GM18873 (cell line): ENCODE results near the gene KIAA1549.

ENCODE experiments used
- ATAC-seq: cut with Tn5 transposase; IDR thresholded peaks from one replicate; pipeline ENCODE4 v1.9.1; 2021; ENCODE audit warnings: mild to moderate bottlenecking, moderate library complexity, moderate number of reproducible peaks; ENCODE audit not compliant: unreplicated experiment, low FRiP score

The KIAA1549 gene

GRCh38 chr7:138913783-138914182 lies 67.4 kb downstream of the KIAA1549 start:
- no peak for ATAC-seq

GRCh38 chr7:138911007-138911406 lies 70.2 kb downstream of the KIAA1549 start:
- ATAC-seq, result no peak

- no peak for ATAC-seq
Observed at GRCh38 chr7:138907850-138908249, 73.3 kb downstream of the KIAA1549 start.

GRCh38 chr7:138907201-138907847 lies 73.9 kb downstream of the KIAA1549 start:
- ATAC-seq, result no peak

GRCh38 chr7:138903859-138904435 lies 77.2 kb downstream of the KIAA1549 start:
- no peak for ATAC-seq

- no peak for ATAC-seq
Observed at GRCh38 chr7:138903186-138903820, 77.9 kb downstream of the KIAA1549 start.

GRCh38 chr7:138902161-138902560 lies 79.0 kb downstream of the KIAA1549 start:
- no peak for ATAC-seq

GRCh38 chr7:138900035-138900828 lies 81.0 kb downstream of the KIAA1549 start:
- no peak for ATAC-seq

GRCh38 chr7:138898802-138899201 lies 82.4 kb downstream of the KIAA1549 start:
- no peak for ATAC-seq

GRCh38 chr7:138898255-138898654 lies 82.9 kb downstream of the KIAA1549 start:
- no peak for ATAC-seq

- no peak for ATAC-seq
Observed at GRCh38 chr7:138895679-138896078, 85.5 kb downstream of the KIAA1549 start.

GRCh38 chr7:138893258-138893657 lies 87.9 kb downstream of the KIAA1549 start:
- no peak for ATAC-seq

- ATAC-seq, result no peak
Observed at GRCh38 chr7:138892812-138893211, 88.4 kb downstream of the KIAA1549 start.

- no peak for ATAC-seq
Observed at GRCh38 chr7:138892006-138892630, 89.1 kb downstream of the KIAA1549 start.

GRCh38 chr7:138891446-138891810 lies 89.8 kb downstream of the KIAA1549 start:
- ATAC-seq, result no peak

GRCh38 chr7:138890499-138891445 lies 90.4 kb downstream of the KIAA1549 start:
- no peak for ATAC-seq

- no peak for ATAC-seq
Observed at GRCh38 chr7:138889582-138890498, 91.3 kb downstream of the KIAA1549 start.

- ATAC-seq, result no peak
Observed at GRCh38 chr7:138887872-138888656, 93.1 kb downstream of the KIAA1549 start.
